GM12878 (cell line): Measurements from ENCODE around the gene RAET1G. TPM values are rescaled to one million over a fixed set of nuclear protein-coding genes. Genes with fewer than 3 reads are reported as not detected.

Experiments used
- CREB1 ChIP-seq: IDR thresholded peaks from 2 replicates; pipeline ENCODE4 v1.6.1; 2012; ENCODE audit warnings: low read depth, mild to moderate bottlenecking, inconsistent platforms
- NR2C2 ChIP-seq: IDR thresholded peaks from 2 replicates; pipeline ENCODE4 v1.6.1; 2011; ENCODE audit warnings: borderline replicate concordance, low read depth; ENCODE audit not compliant: control insufficient read depth, insufficient read length
- PAX5 ChIP-seq: IDR thresholded peaks from 2 replicates; pipeline ENCODE4 v1.6.1; 2011; ENCODE audit warnings: low read depth, low read length, borderline replicate concordance
- PAX8 ChIP-seq: fragments of 450-650 bp; IDR thresholded peaks from 2 replicates; pipeline ENCODE4 v1.6.1; 2017; ENCODE audit warnings: mild to moderate bottlenecking, moderate library complexity
- SMAD1 ChIP-seq: fragments of 450-650 bp; IDR thresholded peaks from 2 replicates; pipeline ENCODE4 v1.6.1; 2018; ENCODE audit warnings: mild to moderate bottlenecking, low read depth; ENCODE audit not compliant: partially characterized antibody
- SMC3 ChIP-seq: IDR thresholded peaks from 2 replicates; pipeline ENCODE4 v1.6.1; 2011; ENCODE audit warnings: low read length, improper control_type of control experiment, borderline replicate concordance
- YY1 ChIP-seq: IDR thresholded peaks from 2 replicates; pipeline ENCODE4 v1.6.1; 2011; ENCODE audit warnings: low read depth, mild to moderate bottlenecking, low read length
- polyA plus RNA-seq, 11 experiments: library from polyadenylated mRNA; depleted of rRNA in 4 of 11; unstranded in 6 of 11; stranded (reverse) in 5 of 11; fragments of >200 nt; fragmentation: Nextera tagmentation in 4 of 11; fragmentation: Illumina TruSeq in 1 of 11; extraction: Ambion mirVana in 4 of 11; extraction: Trizol in 1 of 11; gene quantifications; 1 replicate in 1 of 11; 2 replicates in 10 of 11; pipeline versions ENCODE4 v1.2.1 to v1.2.3, GENCODE V29; 2011 to 2016; ENCODE audit warnings: inconsistent platforms in 2 of 11, missing spikeins in 2 of 11, low read depth in 1 of 11
- total RNA-seq, 4 experiments: library from RNA; depleted of rRNA in 3 of 4; stranded (reverse); fragments of >200 nt in 3 of 4; fragmentation: Illumina TruSeq in 1 of 4; extraction: Trizol in 1 of 4; gene quantifications; 2 replicates each; pipeline versions ENCODE4 v1.2.1 to v1.2.3, GENCODE V29; 2013 to 2021
- TF ChIP-seq, protein P1 (sequence below): fragments of 450-650 bp; IDR thresholded peaks from 2 replicates; pipeline ENCODE4 v1.6.1; 2017; ENCODE audit warnings: mild to moderate bottlenecking, moderate library complexity
- TF ChIP-seq, protein P2 (sequence below): IDR thresholded peaks from 2 replicates; pipeline ENCODE4 v1.6.1; 2012; ENCODE audit warnings: improper control_type of control experiment, low read depth, low read length; ENCODE audit not compliant: insufficient replicate concordance

Gene RAET1G
- total and polyA plus RNA-seq, 10 of the 15 experiments (the other 5 are each of a cell fraction or from before 2014, with no cell fraction given): not detected

DNA sequence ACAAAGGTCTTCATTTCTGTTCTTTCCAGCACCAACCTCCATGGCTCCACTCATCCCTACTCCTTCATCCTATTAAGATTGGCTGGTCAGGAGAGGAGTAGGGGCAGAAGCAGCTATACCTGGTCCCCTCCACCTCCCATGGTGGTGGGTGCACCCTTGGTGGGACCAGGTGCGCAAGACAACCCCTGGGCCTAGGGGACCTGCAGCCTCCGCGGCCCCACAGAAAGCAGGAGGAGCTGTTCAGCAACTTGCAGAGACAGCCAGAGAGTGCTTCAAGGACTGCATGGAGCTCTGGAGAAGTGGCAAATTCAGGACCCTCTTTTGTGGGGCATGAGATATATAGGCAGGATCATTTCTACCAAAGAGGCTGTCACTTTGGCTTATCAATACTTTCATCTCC lies 28.7 kb upstream of the RAET1G start (continued):
- TF ChIP-seq, protein P1, sequence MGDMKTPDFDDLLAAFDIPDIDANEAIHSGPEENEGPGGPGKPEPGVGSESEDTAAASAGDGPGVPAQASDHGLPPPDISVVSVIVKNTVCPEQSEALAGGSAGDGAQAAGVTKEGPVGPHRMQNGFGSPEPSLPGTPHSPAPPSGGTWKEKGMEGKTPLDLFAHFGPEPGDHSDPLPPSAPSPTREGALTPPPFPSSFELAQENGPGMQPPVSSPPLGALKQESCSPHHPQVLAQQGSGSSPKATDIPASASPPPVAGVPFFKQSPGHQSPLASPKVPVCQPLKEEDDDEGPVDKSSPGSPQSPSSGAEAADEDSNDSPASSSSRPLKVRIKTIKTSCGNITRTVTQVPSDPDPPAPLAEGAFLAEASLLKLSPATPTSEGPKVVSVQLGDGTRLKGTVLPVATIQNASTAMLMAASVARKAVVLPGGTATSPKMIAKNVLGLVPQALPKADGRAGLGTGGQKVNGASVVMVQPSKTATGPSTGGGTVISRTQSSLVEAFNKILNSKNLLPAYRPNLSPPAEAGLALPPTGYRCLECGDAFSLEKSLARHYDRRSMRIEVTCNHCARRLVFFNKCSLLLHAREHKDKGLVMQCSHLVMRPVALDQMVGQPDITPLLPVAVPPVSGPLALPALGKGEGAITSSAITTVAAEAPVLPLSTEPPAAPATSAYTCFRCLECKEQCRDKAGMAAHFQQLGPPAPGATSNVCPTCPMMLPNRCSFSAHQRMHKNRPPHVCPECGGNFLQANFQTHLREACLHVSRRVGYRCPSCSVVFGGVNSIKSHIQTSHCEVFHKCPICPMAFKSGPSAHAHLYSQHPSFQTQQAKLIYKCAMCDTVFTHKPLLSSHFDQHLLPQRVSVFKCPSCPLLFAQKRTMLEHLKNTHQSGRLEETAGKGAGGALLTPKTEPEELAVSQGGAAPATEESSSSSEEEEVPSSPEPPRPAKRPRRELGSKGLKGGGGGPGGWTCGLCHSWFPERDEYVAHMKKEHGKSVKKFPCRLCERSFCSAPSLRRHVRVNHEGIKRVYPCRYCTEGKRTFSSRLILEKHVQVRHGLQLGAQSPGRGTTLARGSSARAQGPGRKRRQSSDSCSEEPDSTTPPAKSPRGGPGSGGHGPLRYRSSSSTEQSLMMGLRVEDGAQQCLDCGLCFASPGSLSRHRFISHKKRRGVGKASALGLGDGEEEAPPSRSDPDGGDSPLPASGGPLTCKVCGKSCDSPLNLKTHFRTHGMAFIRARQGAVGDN: no peak
- TF ChIP-seq NR2C2 (no peak), SMAD1 (no peak), SMC3 (no peak), YY1 (no peak), PAX5 (no peak), CREB1 (no peak), PAX8 (no peak)
- TF ChIP-seq, protein P2, sequence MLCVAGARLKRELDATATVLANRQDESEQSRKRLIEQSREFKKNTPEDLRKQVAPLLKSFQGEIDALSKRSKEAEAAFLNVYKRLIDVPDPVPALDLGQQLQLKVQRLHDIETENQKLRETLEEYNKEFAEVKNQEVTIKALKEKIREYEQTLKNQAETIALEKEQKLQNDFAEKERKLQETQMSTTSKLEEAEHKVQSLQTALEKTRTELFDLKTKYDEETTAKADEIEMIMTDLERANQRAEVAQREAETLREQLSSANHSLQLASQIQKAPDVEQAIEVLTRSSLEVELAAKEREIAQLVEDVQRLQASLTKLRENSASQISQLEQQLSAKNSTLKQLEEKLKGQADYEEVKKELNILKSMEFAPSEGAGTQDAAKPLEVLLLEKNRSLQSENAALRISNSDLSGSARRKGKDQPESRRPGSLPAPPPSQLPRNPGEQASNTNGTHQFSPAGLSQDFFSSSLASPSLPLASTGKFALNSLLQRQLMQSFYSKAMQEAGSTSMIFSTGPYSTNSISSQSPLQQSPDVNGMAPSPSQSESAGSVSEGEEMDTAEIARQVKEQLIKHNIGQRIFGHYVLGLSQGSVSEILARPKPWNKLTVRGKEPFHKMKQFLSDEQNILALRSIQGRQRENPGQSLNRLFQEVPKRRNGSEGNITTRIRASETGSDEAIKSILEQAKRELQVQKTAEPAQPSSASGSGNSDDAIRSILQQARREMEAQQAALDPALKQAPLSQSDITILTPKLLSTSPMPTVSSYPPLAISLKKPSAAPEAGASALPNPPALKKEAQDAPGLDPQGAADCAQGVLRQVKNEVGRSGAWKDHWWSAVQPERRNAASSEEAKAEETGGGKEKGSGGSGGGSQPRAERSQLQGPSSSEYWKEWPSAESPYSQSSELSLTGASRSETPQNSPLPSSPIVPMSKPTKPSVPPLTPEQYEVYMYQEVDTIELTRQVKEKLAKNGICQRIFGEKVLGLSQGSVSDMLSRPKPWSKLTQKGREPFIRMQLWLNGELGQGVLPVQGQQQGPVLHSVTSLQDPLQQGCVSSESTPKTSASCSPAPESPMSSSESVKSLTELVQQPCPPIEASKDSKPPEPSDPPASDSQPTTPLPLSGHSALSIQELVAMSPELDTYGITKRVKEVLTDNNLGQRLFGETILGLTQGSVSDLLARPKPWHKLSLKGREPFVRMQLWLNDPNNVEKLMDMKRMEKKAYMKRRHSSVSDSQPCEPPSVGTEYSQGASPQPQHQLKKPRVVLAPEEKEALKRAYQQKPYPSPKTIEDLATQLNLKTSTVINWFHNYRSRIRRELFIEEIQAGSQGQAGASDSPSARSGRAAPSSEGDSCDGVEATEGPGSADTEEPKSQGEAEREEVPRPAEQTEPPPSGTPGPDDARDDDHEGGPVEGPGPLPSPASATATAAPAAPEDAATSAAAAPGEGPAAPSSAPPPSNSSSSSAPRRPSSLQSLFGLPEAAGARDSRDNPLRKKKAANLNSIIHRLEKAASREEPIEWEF: no peak
